ENCODE results near the gene CUBN.

CUBN gene

GRCh38 chr10:16948361-16948760 is 181.2 kb downstream of the CUBN start:
- DNase-seq (ENCODE audit: insufficient read length, low spot score), result no peak
- TF ChIP-seq CTCF (IDR thresholded peaks at IDR 0.05; ENCODE audit: insufficient read depth, missing control alignments), result no peak
- no peak for FAIRE-seq

GRCh38 chr10:16947069-16947468 is 182.5 kb downstream of the CUBN start:
- FAIRE-seq, result no peak
- no peak for TF ChIP-seq CTCF (IDR thresholded peaks at IDR 0.05; ENCODE audit: insufficient read depth, missing control alignments)
- DNase-seq (ENCODE audit: insufficient read length, low spot score), result no peak

GRCh38 chr10:16945593-16945992 is 184.0 kb downstream of the CUBN start:
- TF ChIP-seq CTCF (IDR thresholded peaks at IDR 0.05; ENCODE audit: insufficient read depth, missing control alignments), result no peak
- no peak for FAIRE-seq
- no peak for DNase-seq (ENCODE audit: insufficient read length, low spot score)

GRCh38 chr10:16944986-16945385 is 184.6 kb downstream of the CUBN start:
- no peak for FAIRE-seq
- TF ChIP-seq CTCF (IDR thresholded peaks at IDR 0.05; ENCODE audit: insufficient read depth, missing control alignments), result no peak
- DNase-seq (ENCODE audit: insufficient read length, low spot score), result no peak

GRCh38 chr10:16944402-16944801 is 185.2 kb downstream of the CUBN start:
- DNase-seq (ENCODE audit: insufficient read length, low spot score) (no peak), FAIRE-seq (no peak)
- TF ChIP-seq CTCF (IDR thresholded peaks at IDR 0.05; ENCODE audit: insufficient read depth, missing control alignments), result no peak

GRCh38 chr10:16943295-16944285 is 186.0 kb downstream of the CUBN start:
- FAIRE-seq (no peak), DNase-seq (ENCODE audit: insufficient read length, low spot score) (no peak)
- no peak for TF ChIP-seq CTCF (IDR thresholded peaks at IDR 0.05; ENCODE audit: insufficient read depth, missing control alignments)

Data from D721Med (cell line).